Activated CD8-positive, alpha-beta memory T cell treated with anti-CD3 and anti-CD28 coated beads, Interleukin-2, amount 50 U/mL, for 1 hour (primary cell): ENCODE measurements around the gene RAPGEFL1.
"Not testable (repeated sequence)": the region's sequence is repeated elsewhere in the genome, so short reads cannot be mapped to it uniquely, and the experiment has no call there.

Experiments used
- DNase-seq: peaks from one replicate; pipeline ENCODE4 v3.0.0-alpha.2; 2020; ENCODE audit errors: extremely low read depth

Gene RAPGEFL1

DNA sequence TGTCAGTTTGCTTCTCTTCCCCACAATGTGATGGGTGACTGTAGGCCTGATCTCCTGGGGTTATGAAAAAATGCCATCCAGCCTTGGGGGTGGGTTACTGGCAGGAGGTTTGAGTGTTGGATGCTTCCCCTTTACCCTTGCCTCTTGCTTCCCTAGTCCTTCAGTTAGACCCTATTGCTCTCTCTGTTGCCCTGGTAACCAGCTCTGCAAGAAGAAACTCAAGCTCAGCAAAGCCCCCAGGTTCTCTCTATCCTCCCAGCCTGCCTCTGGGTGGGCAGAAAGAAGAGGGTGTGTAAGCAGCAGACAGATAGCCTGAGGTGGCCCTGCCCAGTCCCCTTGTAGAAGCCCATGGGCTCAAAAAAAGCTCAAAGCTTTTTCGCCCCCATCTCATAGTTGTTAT, 2.8 kb upstream of the RAPGEFL1 start:
- no peak for DNase-seq

DNA sequence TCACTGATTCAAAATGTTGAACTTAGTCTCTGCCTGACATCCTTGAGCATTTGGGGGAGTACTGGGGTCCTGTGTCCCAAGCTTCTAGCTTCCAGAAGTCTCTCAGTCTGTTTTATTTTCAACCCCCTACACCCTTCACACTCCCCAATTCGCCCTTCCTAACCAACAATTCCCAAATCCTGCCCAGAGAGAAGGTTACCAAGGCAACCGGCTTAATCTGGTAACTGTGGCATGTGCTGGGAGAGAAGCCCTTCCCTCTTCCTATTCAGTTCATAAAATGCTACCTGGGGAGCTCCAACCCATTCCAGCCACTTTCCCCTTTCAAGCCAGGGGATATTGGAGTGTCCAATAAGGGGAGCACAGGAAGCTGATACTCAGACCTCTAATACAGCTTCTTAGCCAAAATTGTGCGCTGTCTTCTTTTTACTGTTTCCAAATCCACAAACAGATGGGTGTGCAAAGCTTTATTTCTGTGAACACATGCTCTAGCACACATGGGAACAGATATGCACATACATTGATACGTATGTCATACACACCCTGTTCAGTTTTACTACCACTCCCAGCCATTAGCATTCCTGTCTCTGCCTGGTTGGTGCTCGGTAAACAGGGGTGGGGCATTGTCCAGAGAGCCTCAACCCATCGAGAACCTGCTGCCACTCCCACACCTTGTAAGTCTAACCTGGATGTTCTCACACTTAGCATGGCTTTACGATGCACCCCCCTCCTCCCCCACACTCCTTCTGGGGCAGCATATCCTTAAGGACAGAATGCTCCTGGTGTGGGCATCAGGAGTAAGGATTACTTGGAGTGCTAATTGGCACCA, 1.1 kb upstream of the RAPGEFL1 start:
- DNase-seq, result no peak

DNA sequence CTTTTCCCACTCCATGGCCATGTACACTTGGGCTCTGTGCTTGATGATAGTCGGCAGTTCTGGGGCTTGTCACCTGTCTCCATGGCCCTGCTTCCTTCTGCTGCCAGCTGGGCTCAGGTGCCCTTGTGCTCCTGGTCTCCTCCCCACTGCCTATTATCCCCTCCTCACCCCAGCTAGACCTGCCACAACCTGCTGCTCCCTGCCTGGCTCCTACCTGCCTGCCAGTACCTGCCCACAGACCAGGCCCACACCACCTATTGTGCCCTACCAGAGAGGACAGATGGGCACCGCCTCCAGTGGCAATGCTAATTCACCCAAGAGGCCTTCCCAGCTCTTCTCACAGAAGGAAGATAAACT, 538 bp upstream of the RAPGEFL1 start:
- DNase-seq, result no peak

DNA sequence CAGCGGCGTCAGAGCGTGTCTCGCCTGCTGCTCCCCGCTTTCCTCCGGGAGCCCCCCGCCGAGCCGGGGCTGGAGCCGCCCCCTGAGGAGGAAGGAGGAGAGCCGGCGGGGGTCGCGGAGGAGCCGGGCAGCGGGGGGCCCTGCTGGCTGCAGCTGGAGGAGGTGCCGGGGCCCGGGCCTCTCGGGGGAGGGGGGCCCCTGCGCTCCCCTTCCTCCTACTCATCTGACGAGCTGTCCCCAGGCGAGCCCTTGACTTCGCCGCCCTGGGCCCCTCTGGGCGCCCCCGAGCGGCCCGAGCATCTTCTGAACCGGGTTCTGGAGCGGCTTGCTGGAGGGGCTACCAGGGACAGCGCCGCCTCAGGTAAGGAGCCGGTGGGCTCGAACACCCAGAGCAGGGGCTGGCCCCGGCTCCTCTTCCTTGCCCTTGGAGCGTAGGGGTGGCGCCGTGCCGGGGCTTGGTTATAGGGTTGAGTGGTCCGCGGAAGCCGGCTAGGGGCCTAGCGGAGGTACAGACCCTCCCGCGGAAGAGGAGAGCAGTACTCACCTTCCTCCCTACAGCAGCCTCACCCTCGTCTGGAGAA, 841 bp downstream of the RAPGEFL1 start:
- DNase-seq, result no peak

DNA sequence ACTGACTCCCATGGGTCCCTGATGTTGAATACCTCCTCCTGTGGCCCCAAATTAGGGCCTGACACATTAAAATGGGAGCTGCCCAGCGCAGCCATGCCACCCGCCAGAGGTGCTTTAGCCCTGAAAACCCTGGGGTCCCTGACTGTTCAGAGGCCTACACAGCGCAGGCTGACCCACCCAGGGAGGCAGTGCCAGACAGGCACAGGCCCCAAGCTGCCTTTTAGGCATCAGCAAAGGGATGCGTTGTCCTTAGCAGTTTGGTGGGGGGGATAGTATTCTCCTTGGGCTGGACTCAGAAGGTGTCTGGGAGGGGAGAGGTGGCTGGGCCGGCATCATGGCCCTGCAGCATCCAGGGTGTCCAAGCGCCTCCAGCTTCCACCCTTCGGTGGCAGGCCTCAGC, 1.4 kb downstream of the RAPGEFL1 start:
- no peak for DNase-seq

DNA sequence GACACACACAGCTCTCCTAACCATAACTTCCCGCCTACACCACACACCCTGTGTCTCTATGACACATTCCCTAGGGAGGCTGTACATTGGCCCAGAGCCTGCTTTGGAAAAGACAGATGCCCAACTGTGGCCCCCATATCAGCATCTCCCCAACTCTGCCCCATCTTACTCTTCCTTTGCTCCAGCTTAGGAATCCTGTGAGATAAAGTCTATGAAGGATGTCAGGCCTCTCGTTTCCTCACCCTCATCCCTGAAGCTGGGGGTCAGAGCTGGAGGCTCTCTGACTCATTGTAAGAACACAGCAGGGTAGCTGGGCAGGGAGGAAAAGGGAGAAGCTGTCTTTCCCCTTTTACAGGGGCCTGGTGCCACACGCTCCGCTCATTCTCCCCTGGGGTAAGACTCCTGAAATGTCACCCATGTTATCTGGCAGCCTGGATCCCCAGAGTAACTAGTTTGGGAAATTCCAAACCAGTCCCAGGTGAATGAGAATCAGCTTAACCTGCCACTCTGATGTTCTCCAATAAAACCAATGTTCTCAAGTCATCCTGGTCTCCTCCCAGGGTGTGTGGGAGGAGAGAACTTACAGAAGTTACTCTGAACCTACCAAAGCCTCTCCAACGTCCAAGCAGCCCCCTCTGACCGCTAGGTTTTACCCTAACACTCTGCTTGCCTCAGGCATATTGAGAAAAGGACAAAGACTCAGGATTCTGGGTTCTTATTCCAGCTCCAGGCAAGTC, 2.8 kb downstream of the RAPGEFL1 start:
- DNase-seq, result no peak

DNA sequence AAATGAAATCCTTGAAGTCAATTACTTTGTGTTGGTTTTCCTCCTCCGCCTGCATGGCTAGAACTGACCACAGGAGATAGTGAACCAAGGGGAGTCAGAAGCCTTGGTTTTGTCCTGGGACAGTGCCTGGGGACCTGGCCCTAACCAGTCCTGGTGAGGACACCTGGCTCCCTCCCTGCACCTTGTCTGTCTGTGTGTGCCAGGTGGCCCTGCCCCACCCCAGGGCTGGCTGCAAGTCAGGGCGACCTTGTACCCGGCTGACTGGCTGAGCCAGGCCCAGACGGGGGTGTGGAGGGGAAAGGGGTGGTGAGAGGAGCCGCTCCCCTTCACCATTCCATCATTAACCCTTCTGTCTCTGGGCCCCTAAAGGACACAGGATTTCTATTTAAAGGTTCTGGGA, 3.4 kb downstream of the RAPGEFL1 start:
- DNase-seq, result no peak

DNA sequence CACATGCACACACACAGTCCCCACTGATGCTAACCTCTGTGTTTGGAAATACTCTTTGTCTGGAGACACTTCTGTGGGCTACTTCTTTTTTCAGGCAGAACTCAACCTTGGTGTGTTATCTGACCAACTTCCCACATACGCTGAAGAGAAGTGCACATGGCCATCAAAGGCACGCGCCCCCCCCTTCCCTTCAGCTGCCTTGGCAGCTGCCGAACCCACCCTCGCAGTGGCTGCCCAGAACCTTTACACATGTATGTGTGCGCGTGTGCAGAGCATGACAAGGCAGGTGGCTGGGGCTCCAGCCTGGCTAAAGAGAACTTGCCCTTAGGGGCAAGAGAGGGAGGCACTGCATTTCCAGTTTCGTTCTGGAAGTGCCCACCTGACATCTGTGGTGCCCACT, 3.9 kb downstream of the RAPGEFL1 start:
- no peak for DNase-seq

DNA sequence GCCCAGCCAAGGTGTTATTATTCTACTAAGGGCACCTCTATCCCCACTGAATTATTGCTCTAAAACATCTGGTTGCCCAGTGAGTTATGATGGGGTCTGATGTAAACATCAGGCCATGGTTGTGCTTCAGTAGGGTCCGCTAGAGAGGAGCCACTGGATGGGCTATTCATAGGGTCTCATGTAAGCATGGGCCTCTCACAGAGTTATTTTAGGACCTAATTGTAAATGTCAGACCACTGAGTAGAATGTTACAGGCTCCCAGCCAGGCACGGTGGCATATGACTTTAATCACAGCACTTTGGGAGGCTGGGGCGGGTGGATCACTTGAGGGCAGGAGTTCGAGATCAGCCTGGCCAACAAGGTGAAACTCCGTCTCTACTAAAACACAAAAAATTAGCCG, 5.3 kb downstream of the RAPGEFL1 start:
- no peak for DNase-seq

DNA sequence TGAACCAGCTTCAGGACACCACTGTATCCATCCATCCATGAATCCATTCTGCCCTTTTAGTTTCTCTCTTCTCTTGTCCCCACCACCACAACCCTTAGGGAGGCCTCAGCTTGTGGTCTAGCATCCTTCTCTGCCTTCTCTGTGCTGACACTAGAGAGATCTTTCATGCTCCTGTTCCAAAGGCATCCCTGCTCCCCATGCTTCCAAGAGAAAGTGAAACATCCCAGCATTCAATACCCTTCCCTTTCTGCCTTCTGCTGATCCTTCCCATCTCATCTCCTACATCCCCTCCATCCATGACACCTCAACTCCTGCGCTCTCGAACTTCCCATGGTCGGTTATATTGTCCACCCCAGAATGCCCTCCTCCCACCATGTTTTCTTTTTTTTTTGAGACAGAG, 10.0 kb downstream of the RAPGEFL1 start:
- no peak for DNase-seq

DNA sequence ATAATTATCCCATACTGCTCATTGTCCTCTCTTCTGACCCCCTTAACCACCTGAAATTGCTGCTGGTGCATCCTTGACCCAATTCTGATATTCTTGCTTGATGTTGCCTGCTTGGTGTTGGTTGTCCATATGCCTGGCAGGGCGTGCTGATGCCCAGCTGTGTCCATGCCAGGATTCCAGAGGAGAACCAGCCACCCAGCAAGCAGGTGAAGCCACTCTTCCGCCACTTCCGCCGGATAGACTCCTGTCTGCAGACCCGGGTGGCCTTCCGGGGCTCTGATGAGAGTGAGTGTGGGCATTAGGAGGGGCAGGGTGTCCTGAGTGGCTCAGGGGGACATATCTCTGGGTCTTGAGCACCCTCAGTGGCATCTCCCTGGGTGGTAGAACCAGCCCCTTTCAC, 11.4 kb downstream of the RAPGEFL1 start:
- no peak for DNase-seq

DNA sequence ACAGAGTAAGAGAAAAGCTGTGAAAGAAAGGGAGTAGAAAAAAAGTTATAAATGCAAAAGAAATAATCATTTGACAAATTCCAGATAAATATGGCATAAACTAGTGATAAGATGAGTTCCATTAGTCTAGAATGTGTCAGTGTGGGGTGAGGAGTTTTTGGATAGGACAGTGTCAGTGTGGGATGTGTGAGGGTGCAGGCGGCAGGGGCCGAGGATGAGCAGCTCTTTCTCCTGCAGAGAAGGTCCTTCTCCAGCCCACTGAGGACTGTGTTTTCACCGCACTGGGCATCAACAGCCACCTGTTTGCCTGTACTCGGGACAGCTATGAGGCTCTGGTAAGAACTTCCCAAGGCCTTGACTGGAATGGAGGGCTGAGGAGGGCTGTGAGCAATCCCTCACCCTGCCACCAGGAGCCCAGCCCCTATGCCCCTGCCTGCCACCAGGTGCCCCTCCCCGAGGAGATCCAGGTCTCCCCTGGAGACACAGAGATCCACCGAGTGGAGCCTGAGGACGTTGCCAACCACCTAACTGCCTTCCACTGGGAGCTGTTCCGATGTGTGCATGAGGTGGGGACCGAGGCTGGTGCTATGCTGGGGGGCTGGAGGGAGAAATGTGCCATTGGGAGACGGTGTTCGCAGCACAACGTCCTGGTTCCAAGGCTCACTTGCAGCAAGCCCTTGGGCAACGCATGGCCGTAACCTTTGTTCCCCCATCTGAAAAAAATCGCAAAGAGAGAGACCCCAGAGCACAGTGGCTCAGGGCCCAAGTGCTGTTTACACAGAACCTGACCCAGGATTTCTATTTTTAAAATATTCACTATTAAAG, 13.1 kb downstream of the RAPGEFL1 start:
- DNase-seq, result no peak

DNA sequence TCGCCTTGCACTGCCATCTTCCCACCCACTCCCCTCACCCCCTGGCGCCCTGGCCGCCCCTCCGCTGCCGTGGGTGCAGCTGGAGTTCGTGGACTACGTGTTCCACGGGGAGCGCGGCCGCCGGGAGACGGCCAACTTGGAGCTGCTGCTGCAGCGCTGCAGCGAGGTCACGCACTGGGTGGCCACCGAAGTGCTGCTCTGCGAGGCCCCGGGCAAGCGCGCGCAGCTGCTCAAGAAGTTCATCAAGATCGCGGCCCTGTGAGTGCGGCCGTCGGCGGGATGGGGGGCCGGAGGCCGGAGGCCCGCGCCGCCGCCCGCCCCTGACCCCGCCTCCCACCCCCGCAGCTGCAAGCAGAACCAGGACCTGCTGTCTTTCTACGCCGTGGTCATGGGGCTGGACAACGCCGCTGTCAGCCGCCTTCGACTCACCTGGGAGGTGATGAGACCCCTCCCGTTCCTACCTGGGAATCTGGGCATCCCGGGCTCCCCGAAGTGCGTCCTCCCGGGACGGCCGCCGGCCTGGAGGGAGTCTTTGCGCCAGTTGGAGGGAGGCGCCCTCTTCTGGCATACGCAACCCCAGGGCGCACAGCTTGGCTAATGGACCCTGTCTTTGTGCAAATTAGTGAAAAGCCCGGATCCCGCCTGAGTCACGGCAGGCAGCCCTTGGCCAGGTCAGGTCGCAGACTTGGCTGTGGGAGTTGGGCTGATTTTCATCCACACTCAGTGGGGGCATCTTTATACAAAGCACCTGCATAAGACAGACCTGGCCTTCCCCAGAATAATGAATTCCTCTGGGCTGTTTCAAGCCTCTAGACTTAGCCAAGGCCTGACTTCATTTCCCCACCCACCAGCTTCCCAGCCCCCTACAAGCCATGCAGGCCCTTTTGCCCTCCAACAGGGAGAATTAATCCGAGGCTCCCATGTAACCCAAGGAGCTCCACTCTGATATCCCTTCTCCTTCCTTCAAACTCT, 14.3 kb downstream of the RAPGEFL1 start:
- DNase-seq, result no peak

DNA sequence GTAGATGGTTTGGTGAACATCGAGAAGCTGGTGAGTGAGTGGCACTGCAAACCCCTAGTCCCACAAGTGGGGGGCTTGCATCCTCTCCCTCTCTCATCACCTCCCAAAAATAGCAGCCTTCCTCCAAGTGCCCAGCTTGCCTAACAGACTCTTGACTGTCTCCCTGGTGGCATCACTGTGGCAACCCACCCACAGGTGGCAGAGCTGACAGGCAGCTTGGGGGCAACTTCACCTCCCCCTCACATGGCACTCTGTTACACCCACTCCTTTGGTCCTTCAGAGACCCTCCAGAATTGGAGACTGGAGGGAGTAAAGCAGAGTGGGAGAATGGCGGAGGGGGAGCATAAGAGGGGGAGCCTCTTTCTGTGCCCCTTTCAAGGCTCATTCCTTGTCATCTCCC, 15.7 kb downstream of the RAPGEFL1 start:
- DNase-seq, result no peak

DNA sequence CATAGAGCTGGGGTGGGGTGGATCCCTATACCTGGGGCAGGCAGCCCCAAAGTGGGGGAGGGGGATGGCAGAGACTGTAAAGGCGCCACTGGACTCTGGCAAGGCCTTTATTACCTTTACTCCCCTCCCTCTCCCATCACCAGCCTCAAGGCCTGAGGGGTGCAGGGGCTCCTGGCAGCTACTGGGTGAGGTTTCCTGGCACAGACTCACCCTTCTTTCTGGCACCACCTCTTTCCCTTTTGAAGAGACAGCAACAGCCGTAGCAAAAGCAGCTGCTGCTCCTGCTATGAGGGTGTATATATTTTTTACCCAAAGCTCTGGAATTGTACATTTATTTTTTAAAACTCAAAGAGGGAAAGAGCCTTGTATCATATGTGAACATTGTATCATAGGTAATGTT, 17.6 kb downstream of the RAPGEFL1 start:
- no peak for DNase-seq

DNA sequence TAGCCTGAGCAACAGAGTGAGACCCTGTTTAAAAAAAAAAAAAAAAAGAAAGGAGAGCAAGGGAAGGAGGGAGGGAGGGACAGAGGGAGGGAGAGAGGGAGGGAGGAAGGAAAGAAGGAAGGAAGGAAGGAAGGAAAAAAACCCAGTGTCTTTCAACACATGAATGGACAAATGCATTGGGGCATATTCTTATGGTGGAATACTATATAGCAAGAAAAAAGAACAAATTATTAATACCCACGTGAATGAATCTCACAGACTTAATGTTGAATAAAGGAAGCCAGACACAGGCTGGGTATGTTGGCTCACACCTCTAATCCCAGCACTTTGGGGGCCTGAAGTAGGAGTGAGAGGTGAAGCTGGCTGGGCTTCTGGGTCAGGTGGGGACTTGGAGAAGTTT, 20.3 kb downstream of the RAPGEFL1 start:
- no peak for DNase-seq

DNA sequence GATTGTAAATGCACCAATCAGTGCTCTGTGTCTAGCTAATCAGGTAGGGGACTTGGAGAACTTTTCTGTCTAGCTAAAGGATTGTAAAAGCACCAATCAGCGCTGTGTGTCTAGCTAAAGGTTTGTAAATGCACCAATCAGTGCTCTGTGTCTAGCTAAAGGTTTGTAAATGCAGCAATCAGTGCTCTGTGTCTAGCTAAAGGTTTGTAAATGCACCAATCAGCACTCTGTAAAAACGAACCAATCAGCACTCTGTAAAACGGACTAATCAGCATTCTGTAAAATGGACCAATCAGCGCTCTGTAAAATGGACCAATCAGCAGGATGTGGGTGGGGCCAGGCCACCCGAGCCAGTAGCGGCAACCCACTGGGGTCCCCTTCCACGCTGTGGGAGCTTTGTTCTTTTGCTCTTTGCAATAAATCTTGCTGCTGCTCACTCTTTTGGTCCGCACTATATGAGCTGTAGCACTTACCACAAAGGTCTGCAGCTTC, 20.7 kb downstream of the RAPGEFL1 start:
- not testable (repeated sequence) for DNase-seq

DNA sequence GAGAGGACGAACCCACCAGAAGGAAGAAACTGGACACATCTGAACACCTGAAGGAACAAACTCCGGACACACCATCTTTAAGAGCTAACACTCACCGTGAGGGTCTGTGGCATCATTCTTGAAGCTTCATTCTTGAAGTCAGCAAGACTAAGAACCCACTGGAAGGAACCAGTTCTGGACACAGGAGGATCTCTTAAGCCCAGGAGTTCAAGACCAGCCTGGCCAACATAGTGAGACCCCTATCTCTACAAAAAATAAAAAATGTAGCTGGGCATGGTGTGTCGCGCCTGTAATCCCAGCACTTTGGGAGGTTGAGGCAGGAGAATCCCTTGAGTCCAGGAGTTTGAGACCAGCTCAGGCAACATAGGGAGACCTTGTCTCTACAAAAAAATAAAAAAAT, 21.3 kb downstream of the RAPGEFL1 start:
- DNase-seq, result no peak

DNA sequence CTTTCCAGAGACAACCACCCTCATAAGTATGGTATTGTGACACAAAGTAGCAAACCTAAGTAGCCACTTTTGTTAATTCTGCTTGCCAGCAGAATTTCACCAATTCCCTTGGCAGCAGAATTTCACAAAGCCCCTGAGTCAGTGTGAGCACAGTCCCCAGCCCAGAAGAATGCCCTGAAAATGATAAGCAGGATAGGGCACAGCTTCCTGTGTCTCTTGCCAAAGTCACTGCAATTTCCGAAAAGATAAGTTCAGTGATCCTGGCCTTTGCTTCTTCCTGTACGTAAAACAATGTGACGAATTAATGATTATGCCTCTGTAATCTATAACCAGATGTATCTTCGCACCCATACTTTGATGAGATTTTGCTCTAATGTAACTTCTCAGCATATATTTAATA, 25.9 kb downstream of the RAPGEFL1 start:
- no peak for DNase-seq

DNA sequence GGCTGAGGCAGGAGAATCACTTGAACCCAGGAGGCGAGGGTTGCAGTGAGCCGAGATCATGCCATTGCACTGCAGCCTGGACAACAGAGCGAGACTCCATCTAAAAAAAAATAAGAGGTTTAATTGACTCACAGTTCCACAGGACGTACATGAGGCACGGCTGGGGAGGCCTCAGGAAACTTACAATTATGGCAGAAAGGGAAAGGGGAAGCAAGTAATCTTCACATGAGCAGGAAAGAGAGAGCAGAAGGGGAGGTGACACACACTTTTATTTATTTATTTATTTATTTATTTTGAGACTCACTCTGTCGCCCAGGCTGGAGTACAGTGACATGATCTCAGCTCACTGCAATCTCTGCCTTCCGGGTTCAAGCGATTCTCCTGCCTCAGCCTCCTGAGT, 28.9 kb downstream of the RAPGEFL1 start:
- DNase-seq, result not testable (repeated sequence)
